Measurements from ENCODE around the gene PPP1R10.

Gene PPP1R10

DNA sequence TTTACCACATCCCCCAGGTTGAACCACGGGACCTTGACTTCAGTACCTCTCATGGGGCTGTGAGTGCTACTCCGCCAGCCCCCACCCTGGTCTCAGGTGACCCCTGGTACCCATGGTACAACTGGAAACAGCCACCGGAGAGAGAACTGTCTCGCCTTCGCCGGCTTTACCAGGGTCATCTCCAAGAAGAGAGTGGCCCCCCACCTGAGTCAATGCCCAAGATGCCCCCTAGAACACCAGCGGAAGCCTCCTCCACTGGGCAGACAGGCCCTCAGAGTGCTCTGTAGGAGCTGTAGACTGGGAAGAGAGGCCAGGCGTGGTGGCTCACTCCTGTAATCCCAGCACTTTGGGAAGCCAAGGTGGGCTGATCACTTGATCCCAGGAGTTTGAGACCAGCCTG is 8.5 kb upstream of the PPP1R10 start:
- in situ Hi-C loops (cut with HindIII; ENCODE audit: low sequenced_read_pairs): no loop called here

DNA sequence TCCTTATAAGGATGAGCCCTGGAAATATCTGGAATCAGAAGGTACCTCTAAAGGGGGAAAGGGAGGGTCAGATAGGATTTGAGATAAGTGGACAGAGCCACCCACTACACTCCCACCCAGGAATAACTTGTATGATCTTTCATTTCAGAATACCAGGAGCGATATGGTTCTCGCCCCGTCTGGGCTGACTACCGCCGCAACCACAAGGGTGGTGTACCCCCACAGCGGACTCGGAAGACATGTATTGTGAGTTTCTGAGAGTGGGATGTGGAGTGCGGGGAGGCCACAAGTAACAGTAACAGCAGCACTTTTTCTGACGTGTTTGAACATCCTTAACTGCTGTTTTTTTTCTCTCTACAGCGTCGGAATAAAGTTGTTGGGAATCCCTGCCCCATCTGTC is 2.5 kb upstream of the PPP1R10 start:
- in situ Hi-C loops (cut with HindIII; ENCODE audit: low sequenced_read_pairs): no loop called here

- in situ Hi-C loops (cut with HindIII; ENCODE audit: low sequenced_read_pairs): no loop called here
Measured at GRCh38 chr6:30618270-30618797, 1.3 kb upstream of the PPP1R10 start.

GRCh38 chr6:30617565-30618269 is 674 bp upstream of the PPP1R10 start, which contains the start of gene MRPS18B:
TSS of gene MRPS18B (plus strand) at chr6:30617840. CDS start at chr6:30617866, 26 bp downstream.
- in situ Hi-C loops (cut with HindIII; ENCODE audit: low sequenced_read_pairs): no loop called here

GRCh38 chr6:30615958-30616810 is 859 bp downstream of the PPP1R10 start:
- in situ Hi-C loops (cut with HindIII; ENCODE audit: low sequenced_read_pairs): no loop called here

DNA sequence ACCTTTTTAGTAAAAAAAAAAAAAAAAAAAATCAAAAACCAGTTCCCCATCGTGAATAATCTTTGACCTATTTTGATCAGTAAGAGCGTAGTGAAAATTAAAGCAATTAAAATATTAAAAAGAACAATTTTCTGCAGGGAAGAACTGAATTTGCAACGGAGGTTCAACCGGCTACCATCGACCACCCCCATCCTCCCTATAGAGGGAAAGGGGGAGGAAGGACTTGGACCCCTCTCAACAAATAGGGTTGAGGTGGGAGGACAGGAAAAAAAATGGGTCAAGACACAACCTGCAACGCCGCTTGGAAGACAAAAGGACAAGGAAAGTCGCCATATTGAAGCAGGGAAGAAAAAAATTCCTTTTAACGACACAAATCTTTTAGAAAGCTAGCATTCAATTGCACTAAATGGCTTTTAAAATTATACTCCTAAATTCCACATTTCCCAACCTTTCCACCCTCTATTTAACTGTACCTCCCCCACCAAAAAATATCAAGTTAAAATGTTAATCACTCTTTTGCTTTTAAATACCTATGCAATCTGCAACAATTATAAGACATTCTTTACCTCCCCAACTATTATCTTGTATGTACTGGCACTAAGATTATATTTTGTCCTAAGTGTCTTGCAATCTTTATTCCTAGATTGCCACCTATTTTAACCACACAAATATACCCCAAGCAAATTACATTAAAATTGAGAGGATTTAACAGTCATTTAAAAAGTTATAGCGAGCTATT is 1.7 kb downstream of the PPP1R10 start:
- in situ Hi-C loops (cut with HindIII; ENCODE audit: low sequenced_read_pairs): no loop called here

- in situ Hi-C loops (cut with HindIII; ENCODE audit: low sequenced_read_pairs): loop anchor here (5.0 kb wide), 3 partner anchors 52 to 102 kb away; partner anchors contain the start of gene MDC1
Measured at GRCh38 chr6:30614843-30615218, 2.2 kb downstream of the PPP1R10 start.

DNA sequence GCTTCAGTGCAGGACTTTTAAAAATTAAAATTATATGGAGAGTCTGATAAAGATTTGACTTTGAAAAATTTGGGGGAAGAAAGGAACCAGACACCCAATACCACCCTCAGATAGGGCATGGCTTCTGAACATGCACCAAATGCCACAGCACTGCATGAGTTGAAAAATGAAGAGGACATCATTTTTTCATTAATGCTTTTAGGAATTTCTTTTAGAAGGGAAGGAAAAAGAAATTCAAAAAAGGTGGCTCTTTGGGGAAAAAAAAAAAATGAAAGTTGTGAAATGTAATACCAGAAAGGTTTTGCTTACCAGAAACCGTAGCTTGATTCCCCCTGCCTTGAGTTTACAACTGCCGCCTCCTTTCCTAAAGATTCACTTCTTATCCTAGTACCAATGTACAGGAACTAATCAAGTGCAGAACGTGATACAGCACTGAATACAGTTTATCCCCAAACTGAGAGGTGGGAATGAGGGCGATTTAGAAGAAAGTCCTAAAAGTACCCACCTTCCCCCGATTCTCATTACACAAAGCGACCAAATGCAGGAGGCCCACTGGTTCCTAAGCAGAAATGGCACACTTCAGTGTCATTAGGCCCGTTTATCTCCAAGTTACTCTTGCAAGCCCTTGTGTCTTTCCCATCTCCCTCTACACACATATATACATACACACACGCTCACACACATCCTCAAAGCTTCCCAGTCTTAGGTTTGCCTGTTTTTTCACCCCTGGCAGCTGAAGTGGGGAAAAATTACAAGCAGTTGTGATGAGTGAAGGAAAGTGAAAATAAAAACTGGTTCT is 2.8 kb downstream of the PPP1R10 start:
- in situ Hi-C loops (cut with HindIII; ENCODE audit: low sequenced_read_pairs): loop anchor here (5.0 kb wide), 3 partner anchors 52 to 103 kb away; partner anchors contain the start of gene MDC1

- in situ Hi-C loops (cut with HindIII; ENCODE audit: low sequenced_read_pairs): loop anchor here (5.0 kb wide), 3 partner anchors 51 to 104 kb away; partner anchors contain the start of gene MDC1
Measured at GRCh38 chr6:30613251-30614043, 3.6 kb downstream of the PPP1R10 start.

- in situ Hi-C loops (cut with HindIII; ENCODE audit: low sequenced_read_pairs): loop anchor here (5.0 kb wide), 3 partner anchors 50 to 105 kb away; partner anchors contain the start of gene MDC1
Measured at GRCh38 chr6:30612687-30613248, 4.3 kb downstream of the PPP1R10 start.

DNA sequence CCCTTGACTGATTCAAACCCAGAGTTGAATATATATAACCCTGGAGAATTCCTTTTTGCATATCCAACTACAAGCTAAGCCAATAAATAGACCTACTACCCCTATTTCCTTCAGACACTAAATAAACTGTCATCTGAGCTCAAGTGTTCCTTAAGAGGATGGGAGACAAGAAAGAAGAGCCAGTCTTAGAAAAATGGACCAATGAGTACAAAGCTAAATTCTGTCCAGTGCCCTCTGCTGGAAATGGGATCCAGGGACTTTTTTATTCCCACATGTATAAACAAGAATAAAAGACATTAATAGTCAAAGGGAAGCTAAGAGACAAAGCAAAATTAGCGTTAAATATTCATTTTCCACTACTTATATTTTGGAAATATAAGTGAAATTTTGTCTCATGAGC is 4.8 kb downstream of the PPP1R10 start:
- in situ Hi-C loops (cut with HindIII; ENCODE audit: low sequenced_read_pairs): loop anchor here (5.0 kb wide), 3 partner anchors 50 to 105 kb away; partner anchors contain the start of gene MDC1

- in situ Hi-C loops (cut with HindIII; ENCODE audit: low sequenced_read_pairs): loop anchor here (5.0 kb wide), 3 partner anchors 50 to 105 kb away; partner anchors contain the start of gene MDC1
Measured at GRCh38 chr6:30611856-30612194, 5.2 kb downstream of the PPP1R10 start.

GRCh38 chr6:30611150-30611855 is 5.7 kb downstream of the PPP1R10 start:
- in situ Hi-C loops (cut with HindIII; ENCODE audit: low sequenced_read_pairs): loop anchor here (5.0 kb wide), 3 partner anchors 49 to 106 kb away; partner anchors contain the start of gene MDC1

DNA sequence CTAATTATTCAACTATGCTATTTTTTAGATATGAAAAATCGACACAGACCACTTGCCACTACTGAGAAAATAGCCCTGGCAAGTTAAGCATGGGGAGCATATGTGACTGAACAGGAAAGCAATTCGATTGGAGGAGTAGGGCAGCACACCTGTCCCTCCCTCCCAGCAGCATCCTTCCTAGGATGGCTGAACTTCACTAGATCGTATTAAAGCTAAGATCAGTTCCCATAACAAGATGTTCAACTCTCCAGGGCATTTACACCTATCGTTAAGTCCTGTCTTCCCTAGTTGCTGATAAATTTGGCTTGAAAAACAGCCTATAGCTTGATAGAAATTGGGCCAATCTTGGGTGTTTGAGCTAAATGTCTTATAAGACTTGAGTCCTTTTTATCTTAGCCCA is 7.0 kb downstream of the PPP1R10 start:
- in situ Hi-C loops (cut with HindIII; ENCODE audit: low sequenced_read_pairs): loop anchor here (5.0 kb wide), 3 partner anchors 48 to 107 kb away; partner anchors contain the start of gene MDC1

DNA sequence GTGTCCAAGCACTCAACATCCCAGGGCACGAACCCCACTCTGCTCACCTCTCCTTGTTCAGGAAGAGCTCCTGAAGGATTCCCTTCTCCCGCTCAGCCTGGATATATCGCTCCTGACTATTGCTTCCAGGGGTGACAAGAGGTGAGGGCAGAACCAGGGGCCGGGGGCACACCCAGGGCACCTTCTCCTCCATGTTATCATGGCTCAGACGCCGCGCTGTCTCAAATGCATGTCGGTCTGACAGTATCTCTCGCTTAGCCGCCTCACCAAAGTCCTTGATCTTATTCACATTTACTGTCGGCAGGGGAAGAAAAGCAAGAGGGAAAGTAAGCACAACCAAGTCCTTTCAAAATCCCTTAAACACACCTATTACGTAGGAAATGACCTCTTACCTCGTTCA is 13.1 kb downstream of the PPP1R10 start:
- in situ Hi-C loops (cut with HindIII; ENCODE audit: low sequenced_read_pairs): no loop called here

DNA sequence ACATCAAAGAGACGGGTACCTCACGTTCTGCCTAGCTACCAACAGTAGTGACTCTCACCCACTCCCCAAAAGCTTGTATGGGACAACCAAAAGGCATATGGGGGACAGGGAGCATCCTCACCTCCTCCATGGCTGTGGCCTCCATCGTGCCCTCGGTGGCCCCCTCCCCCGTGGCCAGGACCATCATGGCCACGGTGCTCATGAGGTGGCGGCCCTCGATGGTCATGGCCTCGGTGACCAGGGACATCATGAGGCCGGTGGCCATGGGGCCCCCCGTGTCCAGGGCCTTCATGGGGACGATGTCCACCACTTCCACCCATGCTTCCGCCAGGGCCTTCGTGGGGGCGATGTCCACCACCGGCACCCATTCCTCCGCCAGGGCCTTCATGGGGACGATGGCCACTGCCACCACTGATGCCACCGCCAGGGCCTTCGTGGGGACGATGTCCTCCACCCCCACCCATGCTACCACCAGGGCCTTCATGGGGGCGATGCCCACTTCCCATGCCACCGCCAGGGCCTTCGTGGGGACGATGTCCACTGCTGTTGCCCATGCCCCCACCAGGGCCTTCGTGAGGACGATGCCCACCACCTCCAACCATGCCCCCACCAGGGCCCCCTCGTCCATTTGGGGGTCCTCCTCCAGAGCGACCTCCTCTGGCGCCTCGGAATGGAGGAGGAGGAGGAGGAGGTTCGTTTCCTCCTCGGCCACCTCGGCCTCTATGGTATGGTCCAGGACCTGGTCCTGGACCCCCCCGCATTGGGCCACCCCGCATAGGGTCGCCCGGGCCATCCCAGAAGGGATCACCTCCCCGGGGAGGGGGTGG is 15.0 kb downstream of the PPP1R10 start:
- in situ Hi-C loops (cut with HindIII; ENCODE audit: low sequenced_read_pairs): no loop called here

GRCh38 chr6:30601436-30601814 is 15.6 kb downstream of the PPP1R10 start:
- in situ Hi-C loops (cut with HindIII; ENCODE audit: low sequenced_read_pairs): no loop called here

All from endothelial cell of hepatic sinusoid (primary cell).